GM12891 (cell line): ENCODE data around the gene THOC5.

Source experiments
- POLR2A ChIP-seq: IDR thresholded peaks from 2 replicates; pipeline ENCODE4 v1.6.1; 2011; ENCODE audit warnings: low read depth, low read length, control low read depth
- POLR2AphosphoS5 ChIP-seq: IDR thresholded peaks from 2 replicates; pipeline ENCODE4 v1.6.1; 2011; ENCODE audit warnings: low read depth, low read length, control low read depth

GRCh38 chr22:29578462-29579200 is 25.1 kb upstream of the THOC5 start:
- TF ChIP-seq POLR2AphosphoS5 (no peak), POLR2A (no peak)
